Measurements from ENCODE around the gene CUTA. TPM values are rescaled to one million over a fixed set of nuclear protein-coding genes. Genes with fewer than 3 reads are reported as not detected.
"Not testable (repeated sequence)": the region's sequence is repeated elsewhere in the genome, so short reads cannot be mapped to it uniquely, and the experiment has no call there.

Gene CUTA
- total RNA-seq, 1 experiment from 2014 or later: 188 TPM

- no peaks in the 10 kb centered on the region for H3K36me3 ChIP-seq (replicated peaks; ENCODE audit: control insufficient read depth, insufficient read depth, low read length)
- H3K27me3 ChIP-seq (ENCODE audit: control insufficient read depth, insufficient read depth, low read length): no peaks in the 10 kb centered on the region
- peak; percentile 74 for DNase-seq
- no peak overlapping the region for H3K4me3 ChIP-seq (ENCODE audit: insufficient read depth, low read depth, low read length)
These were observed 33.3 kb downstream of the CUTA start for GRCh38 chr6:33384581-33385020.

- H3K4me3 ChIP-seq (ENCODE audit: insufficient read depth, low read depth, low read length): no peak overlapping the region
- DNase-seq: no peak
- no peaks in the 10 kb centered on the region for H3K36me3 ChIP-seq (replicated peaks; ENCODE audit: control insufficient read depth, insufficient read depth, low read length)
These were observed 34.3 kb downstream of the CUTA start for GRCh38 chr6:33383427-33384185.

DNA sequence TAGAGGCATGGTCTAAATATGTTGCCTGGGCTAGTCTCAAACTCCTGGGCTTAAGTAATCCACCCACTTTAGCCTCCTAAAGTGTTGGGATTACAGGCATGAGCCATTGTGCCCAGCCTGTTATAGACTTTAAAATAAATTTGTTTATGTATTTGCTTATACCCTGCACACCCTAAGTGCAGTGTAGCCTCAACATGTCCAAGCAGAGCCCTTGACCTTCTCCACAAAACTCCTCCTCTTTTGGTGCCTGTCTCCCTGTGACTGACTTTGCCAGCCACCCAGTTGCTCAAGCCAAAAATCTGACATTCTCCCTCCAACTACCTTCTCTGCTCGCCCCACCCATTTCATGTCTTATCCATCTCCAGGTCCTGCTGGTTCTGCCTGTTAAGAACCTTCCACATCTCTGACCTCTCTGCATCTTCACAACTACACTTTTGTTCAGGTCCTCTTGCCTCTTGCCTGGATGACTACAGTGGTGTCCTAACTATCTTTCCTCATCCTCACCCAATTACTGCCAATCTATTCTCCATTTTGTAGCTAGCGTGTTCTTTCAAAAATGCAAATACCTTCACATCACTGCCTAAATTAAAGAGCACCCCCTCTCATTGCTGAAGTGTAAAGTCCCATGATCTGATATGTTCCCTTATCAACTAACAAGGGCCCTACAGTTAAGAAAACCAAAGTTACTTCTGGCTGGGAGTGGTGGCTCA lies 37.5 kb downstream of the CUTA start:
- no peaks in the 10 kb centered on the region for H3K27me3 ChIP-seq (ENCODE audit: control insufficient read depth, insufficient read depth, low read length)
- H3K36me3 ChIP-seq (replicated peaks; ENCODE audit: control insufficient read depth, insufficient read depth, low read length): no peaks in the 10 kb centered on the region
- no peak overlapping the region for H3K4me3 ChIP-seq (ENCODE audit: insufficient read depth, low read depth, low read length)
- no peak for DNase-seq

More at GRCh38 chr6:33383427-33384185, 34.3 kb downstream of the CUTA start:
- no peaks in the 10 kb centered on the region for H3K27me3 ChIP-seq (ENCODE audit: control insufficient read depth, insufficient read depth, low read length)

GRCh38 chr6:33379184-33379583 lies 38.7 kb downstream of the CUTA start:
- DNase-seq; H3K36me3 ChIP-seq (replicated peaks; ENCODE audit: control insufficient read depth, insufficient read depth, low read length); H3K4me3 ChIP-seq (ENCODE audit: insufficient read depth, low read depth, low read length); H3K27me3 ChIP-seq (ENCODE audit: control insufficient read depth, insufficient read depth, low read length): not testable (repeated sequence)

DNA sequence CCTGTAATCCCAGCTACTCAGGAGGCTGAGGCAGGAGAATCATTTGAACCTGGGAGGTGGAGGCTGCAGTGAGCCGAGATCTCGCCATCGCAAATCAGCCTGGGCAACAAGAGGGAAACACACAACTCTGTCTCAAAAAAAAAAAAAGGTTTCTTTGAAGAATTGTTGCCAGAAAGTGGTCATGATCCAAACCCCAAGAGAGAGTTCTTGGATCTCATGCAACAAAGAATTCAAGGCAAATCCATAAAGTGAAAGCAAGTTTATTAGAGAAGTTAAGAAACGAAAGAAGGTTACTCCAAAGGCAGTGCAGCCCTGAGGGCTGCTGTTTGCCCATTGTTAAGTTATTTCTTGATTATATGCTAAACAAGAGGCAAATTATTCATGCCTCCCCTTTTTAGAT lies 40.7 kb downstream of the CUTA start:
- no peak for DNase-seq
- no peak overlapping the region for H3K4me3 ChIP-seq (ENCODE audit: insufficient read depth, low read depth, low read length)
- no peaks in the 10 kb centered on the region for H3K27me3 ChIP-seq (ENCODE audit: control insufficient read depth, insufficient read depth, low read length)
- H3K36me3 ChIP-seq (replicated peaks; ENCODE audit: control insufficient read depth, insufficient read depth, low read length): no peaks in the 10 kb centered on the region

GRCh38 chr6:33375143-33375671 lies 42.7 kb downstream of the CUTA start:
- Histone ChIP-seq H3K27me3 (ENCODE audit: control insufficient read depth, insufficient read depth, low read length) (no peaks in the 10 kb centered on the region), H3K4me3 (ENCODE audit: insufficient read depth, low read depth, low read length) (no peak overlapping the region), H3K36me3 (replicated peaks; ENCODE audit: control insufficient read depth, insufficient read depth, low read length) (no peaks in the 10 kb centered on the region)
- DNase-seq: no peak

- Histone ChIP-seq H3K36me3 (replicated peaks; ENCODE audit: control insufficient read depth, insufficient read depth, low read length) (no peaks in the 10 kb centered on the region), H3K4me3 (ENCODE audit: insufficient read depth, low read depth, low read length) (no peak overlapping the region), H3K27me3 (ENCODE audit: control insufficient read depth, insufficient read depth, low read length) (no peaks in the 10 kb centered on the region)
- no peak for DNase-seq
These were observed 43.7 kb downstream of the CUTA start for GRCh38 chr6:33373960-33374910.

DNA sequence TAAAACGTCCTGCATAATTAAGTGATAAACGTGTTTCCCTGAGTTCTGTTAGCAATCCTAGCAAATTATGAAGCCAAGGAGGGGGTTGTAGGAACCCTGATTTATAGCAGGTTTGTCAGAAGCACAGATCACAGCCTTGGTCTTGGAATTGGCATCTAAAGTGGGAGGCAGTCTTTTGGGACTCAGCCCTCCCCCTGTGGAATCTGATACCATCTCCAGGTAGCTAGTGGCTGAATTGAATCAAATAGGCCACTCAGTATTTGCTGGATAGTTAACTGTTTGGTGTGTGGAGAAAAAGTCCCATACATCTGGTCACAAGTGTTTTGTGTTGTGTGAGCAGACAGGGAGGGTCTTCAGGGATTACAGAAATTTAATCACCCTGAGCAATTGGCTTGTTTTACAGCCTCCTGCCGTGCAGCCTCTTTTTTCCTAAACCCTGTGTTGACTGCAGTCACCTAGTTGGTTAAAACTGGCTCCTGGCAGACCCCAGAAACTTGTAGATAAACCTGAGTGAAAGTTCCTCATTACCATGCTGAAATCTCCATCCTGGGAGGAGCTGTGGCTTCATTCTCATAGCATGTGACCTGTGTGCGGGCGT lies 45.3 kb downstream of the CUTA start:
- peak; percentile 41 for DNase-seq
- Histone ChIP-seq H3K27me3 (ENCODE audit: control insufficient read depth, insufficient read depth, low read length) (no peaks in the 10 kb centered on the region), H3K4me3 (ENCODE audit: insufficient read depth, low read depth, low read length) (no peak overlapping the region)

DNA sequence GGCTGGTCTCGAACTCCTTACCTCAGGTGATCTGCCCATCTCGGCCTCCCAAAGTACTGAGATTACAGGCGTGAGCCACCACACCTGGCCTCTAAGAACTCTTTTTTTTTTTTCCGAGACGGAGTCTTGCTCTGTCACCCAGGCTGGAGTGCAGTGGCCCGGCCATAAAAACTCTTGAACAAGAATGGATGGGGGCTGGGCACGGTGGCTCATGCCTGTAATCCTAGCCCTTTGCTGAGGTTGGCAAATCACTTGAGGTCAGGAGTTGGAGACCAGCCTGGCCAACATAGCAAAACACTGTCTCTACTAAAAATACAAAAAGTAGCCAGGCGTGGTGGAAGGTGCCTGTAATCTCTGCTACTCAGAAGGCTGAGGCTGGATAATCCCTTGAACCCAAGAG lies 46.0 kb downstream of the CUTA start:
- not testable (repeated sequence) for DNase-seq; H3K36me3 ChIP-seq (replicated peaks; ENCODE audit: control insufficient read depth, insufficient read depth, low read length); H3K27me3 ChIP-seq (ENCODE audit: control insufficient read depth, insufficient read depth, low read length); H3K4me3 ChIP-seq (ENCODE audit: insufficient read depth, low read depth, low read length)

More for the DNA sequence above, 45.3 kb downstream of the CUTA start:
- no peaks in the 10 kb centered on the region for H3K36me3 ChIP-seq (replicated peaks; ENCODE audit: control insufficient read depth, insufficient read depth, low read length)

- H3K4me3 ChIP-seq (ENCODE audit: insufficient read depth, low read depth, low read length); DNase-seq; H3K27me3 ChIP-seq (ENCODE audit: control insufficient read depth, insufficient read depth, low read length); H3K36me3 ChIP-seq (replicated peaks; ENCODE audit: control insufficient read depth, insufficient read depth, low read length): not testable (repeated sequence)
These were observed 50.2 kb downstream of the CUTA start for GRCh38 chr6:33367715-33368025.

- H3K36me3 ChIP-seq (replicated peaks; ENCODE audit: control insufficient read depth, insufficient read depth, low read length): no peaks in the 10 kb centered on the region
- H3K27me3 ChIP-seq (ENCODE audit: control insufficient read depth, insufficient read depth, low read length): no peaks in the 10 kb centered on the region
- H3K4me3 ChIP-seq (ENCODE audit: insufficient read depth, low read depth, low read length): no peak overlapping the region
- DNase-seq: no peak
These were observed 50.7 kb downstream of the CUTA start for GRCh38 chr6:33367009-33367714.
